ENCODE results near the gene MSRB2.

Gene MSRB2

DNA sequence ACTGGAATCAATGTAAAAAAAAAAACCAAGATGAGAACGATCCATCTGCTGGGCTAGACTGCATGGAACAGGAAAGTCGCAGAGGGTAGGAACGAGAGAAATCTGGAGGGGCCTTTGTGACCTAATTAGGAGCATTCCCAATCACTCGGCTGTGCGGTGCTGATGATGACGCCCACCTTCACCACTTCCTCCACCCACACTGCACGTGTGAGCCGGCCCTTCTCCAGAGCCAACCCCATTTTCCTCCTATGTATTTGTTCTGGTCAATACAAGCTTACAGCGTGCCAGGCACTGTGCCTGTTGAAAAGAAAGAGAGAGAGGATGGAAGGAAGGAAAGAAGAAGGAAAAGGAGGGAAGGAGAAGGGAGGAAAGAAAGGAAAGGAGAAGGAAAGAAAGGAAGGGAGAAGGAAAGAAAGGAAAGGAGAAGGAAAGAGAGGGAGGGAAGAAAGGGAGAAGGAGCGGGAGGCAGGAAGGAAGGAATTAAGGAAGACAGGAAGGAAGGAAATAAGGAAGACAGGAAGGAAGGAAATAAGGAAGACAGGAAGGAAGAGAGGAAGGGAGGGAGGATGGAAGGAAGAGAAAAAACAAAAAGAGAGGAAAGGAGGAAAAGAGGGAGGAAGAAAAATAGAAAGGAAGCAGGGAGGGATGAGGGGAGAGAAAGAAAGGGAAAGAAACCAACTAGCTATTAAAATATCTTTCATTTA lies 61.2 kb downstream of the MSRB2 start:
- Mint-ChIP-seq H3K27ac (no peak overlapping the region), H3K36me3 (ENCODE audit: low read depth) (no peaks in the 10 kb centered on the region), H3K4me3 (no peak overlapping the region), H3K9me3 (no peaks in the 10 kb centered on the region), H3K27me3 (peaks cover 12% of the 10 kb centered on the region), H3K4me1 (ENCODE audit: low read depth) (no peaks in the 10 kb centered on the region)
- intact Hi-C loops (cut with micrococcal nuclease) = loop anchor here (5.0 kb wide), 2 partner anchors 1206 to 1361 kb away; no protein-coding TSS in a partner anchor

DNA sequence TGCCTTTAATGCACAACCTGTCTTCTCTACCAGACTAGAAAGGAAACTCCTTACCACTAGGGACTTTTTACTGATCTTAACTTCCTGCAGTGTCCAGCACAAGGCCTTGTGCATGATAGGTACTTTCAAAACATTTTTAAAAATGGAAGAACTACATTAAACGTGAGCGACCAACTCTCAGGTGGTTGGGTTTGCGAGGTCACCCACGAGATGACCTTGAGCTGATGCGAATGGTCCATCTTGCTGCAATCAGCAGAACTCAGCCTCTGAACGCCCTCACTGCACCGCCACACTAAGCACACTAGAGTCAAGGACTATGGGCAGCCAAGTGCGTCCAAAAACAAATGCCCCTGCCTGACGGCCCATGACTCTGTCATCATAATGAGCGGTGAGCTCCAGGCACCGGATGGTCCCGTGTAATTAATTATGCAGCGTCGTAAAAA lies 61.9 kb downstream of the MSRB2 start:
- H3K4me3 Mint-ChIP-seq = no peak overlapping the region
- H3K4me1 Mint-ChIP-seq (ENCODE audit: low read depth) = no peaks in the 10 kb centered on the region
- peaks cover 15% of the 10 kb centered on the region for H3K27me3 Mint-ChIP-seq
- no peaks in the 10 kb centered on the region for H3K9me3 Mint-ChIP-seq
- H3K27ac Mint-ChIP-seq = no peak overlapping the region
- no peaks in the 10 kb centered on the region for H3K36me3 Mint-ChIP-seq (ENCODE audit: low read depth)
- intact Hi-C loops (cut with micrococcal nuclease) = loop anchor here (5.0 kb wide), 2 partner anchors 1205 to 1360 kb away; no protein-coding TSS in a partner anchor

DNA sequence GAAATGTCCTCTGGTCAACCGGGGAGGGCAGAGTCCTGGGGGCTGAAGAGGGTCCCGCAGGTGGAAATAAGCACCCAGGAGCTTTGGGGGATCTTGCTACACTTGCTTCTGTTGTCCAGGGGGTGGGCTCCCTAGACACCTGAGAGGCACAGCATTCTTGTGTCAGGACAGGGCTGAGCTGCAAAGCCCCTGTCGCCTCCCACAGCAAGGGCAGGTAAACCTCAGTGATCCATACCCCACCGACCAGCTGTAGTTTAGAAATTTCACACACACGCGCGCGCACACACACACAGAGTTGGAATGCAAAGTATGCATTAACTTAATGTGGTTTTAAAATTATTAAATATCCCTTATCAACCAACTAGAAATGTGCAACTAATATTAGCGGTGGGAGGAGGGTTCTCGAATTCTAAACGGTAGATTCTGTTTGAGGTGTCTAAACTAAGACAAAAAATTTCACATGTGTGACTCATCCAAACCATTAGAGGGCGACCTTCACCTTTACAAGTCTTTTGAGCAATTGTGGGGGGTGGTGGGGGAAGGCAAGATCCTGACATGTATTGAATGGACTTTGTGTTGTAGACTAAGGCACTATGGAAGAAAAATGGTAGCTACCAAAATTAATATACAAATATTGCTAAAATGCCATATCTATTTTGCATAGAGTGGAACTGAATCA lies 62.5 kb downstream of the MSRB2 start:
- H3K4me3 Mint-ChIP-seq = no peak overlapping the region
- no peak overlapping the region for H3K27ac Mint-ChIP-seq
- intact Hi-C loops (cut with micrococcal nuclease) = loop anchor here (2.0 to 5.0 kb wide), 4 partner anchors 545 to 1359 kb away; no protein-coding TSS in a partner anchor
- H3K36me3 Mint-ChIP-seq (ENCODE audit: low read depth) = no peaks in the 10 kb centered on the region
- H3K27me3 Mint-ChIP-seq = peaks cover 16% of the 10 kb centered on the region
- H3K4me1 Mint-ChIP-seq (ENCODE audit: low read depth) = no peaks in the 10 kb centered on the region
- no peaks in the 10 kb centered on the region for H3K9me3 Mint-ChIP-seq

DNA sequence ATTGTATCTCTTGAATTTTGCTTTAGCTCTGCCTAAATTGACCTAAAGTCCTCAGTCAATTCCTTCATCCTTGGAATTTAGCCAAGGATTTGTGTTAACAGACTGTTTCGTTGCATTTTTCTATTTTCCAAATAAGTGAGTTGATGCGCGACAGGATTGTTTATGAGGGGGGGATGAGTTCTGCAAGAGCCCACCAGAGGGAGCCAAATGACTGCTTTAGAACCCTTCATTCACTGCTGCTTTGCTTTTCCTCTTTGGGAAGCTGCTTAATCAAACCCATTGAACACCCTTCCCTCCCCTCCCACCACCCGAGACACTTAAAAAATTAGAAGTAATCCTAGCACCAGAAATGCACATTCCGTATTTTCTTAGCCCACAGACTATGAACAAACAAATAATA lies 63.0 kb downstream of the MSRB2 start:
- H3K27ac Mint-ChIP-seq = no peak overlapping the region
- H3K36me3 Mint-ChIP-seq (ENCODE audit: low read depth) = no peaks in the 10 kb centered on the region
- no peaks in the 10 kb centered on the region for H3K9me3 Mint-ChIP-seq
- H3K4me1 Mint-ChIP-seq (ENCODE audit: low read depth) = no peaks in the 10 kb centered on the region
- H3K4me3 Mint-ChIP-seq = no peak overlapping the region
- intact Hi-C loops (cut with micrococcal nuclease) = loop anchor here (2.0 to 5.0 kb wide), 4 partner anchors 544 to 1359 kb away; no protein-coding TSS in a partner anchor
- H3K27me3 Mint-ChIP-seq = peaks cover 19% of the 10 kb centered on the region

DNA sequence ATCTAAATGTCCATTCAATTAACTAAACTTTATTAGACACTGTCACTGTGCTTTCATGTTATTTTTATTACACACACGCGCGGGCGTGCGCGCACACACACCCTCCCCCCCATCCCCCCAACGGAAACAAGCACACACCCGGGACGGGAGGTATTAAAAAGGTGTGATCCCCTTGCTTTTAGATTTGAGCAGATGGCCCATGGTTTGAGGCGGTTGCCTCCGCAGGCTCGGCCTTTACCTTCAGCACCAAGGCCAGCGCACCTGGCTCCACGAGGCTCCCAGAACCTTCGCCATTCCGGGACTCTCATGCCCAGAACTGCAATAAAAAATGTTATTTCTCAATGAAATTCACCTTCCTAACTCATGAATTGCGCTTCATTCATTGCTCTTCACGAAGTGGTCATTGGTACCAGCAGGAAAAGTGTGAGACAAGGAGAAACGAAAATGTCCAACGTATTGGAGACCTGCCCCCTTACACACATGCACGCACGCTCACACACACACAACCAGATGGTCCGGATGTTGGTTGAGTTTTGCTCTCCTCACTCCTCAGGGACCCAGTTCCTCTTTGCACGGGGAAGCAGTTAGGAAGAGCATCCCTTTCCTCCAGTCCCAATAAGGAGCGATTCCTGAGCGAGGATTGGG lies 76.0 kb downstream of the MSRB2 start:
- no peaks in the 10 kb centered on the region for H3K9me3 Mint-ChIP-seq
- H3K27me3 Mint-ChIP-seq = peaks cover 71% of the 10 kb centered on the region
- no peak overlapping the region for H3K4me3 Mint-ChIP-seq
- H3K27ac Mint-ChIP-seq = no peak overlapping the region
- no peaks in the 10 kb centered on the region for H3K4me1 Mint-ChIP-seq (ENCODE audit: low read depth)
- intact Hi-C loops (cut with micrococcal nuclease) = no loop called here
- no peaks in the 10 kb centered on the region for H3K36me3 Mint-ChIP-seq (ENCODE audit: low read depth)

All from dendritic cell treated with granulocyte-macrophage colony-stimulating factor and Interleukin-4, amounts not matched to agents 40 ng/mL and 50 ng/mL, for 4 days (primary cell).